ENCODE measurements around the gene NAA16.

- TF ChIP-seq CTCF (IDR thresholded peaks at IDR 0.05; ENCODE audit: low read depth, low read length, poor library complexity, severe bottlenecking) = no peak
- TF ChIP-seq EZH2phosphoT487 (IDR thresholded peaks at IDR 0.05; ENCODE audit: borderline replicate concordance, low read length) = no peak
Observed at GRCh38 chr13:41361491-41361890, 50.4 kb downstream of the NAA16 start.
